ENCODE results near the gene PALS2. TPM values are rescaled to one million over a fixed set of nuclear protein-coding genes. Genes with fewer than 3 reads are reported as not detected.

Gene PALS2
- total RNA-seq, 1 experiment from 2014 or later = 64.6 TPM

DNA sequence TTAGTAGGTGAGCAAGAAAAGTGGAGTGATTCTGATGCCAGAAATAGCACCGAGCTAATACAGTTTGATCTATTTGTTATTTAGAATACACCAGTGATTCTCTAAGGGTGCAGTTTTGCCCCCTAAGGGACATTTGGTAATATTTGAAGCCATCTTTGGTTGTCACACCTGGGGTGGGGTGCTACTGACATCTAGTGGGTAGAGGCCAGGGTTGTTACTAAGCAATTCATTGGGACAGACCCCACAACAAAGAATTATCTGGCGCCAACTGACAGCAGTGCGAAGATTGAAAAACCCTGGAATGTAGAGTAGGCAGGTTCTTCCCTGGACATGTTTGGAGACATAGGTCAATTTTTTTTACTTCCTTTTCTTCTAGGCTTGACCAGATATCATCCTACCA is 14.6 kb downstream of the PALS2 start (continued):
- TF ChIP-seq, protein P1, sequence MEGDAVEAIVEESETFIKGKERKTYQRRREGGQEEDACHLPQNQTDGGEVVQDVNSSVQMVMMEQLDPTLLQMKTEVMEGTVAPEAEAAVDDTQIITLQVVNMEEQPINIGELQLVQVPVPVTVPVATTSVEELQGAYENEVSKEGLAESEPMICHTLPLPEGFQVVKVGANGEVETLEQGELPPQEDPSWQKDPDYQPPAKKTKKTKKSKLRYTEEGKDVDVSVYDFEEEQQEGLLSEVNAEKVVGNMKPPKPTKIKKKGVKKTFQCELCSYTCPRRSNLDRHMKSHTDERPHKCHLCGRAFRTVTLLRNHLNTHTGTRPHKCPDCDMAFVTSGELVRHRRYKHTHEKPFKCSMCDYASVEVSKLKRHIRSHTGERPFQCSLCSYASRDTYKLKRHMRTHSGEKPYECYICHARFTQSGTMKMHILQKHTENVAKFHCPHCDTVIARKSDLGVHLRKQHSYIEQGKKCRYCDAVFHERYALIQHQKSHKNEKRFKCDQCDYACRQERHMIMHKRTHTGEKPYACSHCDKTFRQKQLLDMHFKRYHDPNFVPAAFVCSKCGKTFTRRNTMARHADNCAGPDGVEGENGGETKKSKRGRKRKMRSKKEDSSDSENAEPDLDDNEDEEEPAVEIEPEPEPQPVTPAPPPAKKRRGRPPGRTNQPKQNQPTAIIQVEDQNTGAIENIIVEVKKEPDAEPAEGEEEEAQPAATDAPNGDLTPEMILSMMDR (IDR thresholded peaks at IDR 0.05) = peak; percentile 40; the same call in 1 of the 2 replicates

DNA sequence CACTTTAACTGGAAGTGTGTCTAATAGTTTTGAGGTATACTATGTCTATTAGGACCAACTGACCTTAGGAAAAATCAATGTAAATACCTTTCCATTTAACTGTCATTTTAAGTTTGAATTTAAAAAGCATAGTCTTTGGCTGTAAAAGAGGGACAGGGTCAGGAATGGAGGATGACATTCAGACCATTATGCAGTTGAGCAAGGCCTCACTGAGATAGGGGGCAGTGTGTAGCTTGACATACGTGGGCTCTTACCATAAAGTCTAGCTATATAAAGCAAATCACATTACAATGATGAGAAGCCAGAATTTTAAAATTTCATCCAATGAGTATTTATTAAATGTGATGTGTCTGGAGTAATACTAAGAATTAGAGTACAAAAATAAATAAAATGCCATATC is 17.9 kb downstream of the PALS2 start:
- no peak for TF ChIP-seq ATF1 (CRISPR knock-in tag; IDR thresholded peaks at IDR 0.05)
- TF ChIP-seq, protein P2, sequence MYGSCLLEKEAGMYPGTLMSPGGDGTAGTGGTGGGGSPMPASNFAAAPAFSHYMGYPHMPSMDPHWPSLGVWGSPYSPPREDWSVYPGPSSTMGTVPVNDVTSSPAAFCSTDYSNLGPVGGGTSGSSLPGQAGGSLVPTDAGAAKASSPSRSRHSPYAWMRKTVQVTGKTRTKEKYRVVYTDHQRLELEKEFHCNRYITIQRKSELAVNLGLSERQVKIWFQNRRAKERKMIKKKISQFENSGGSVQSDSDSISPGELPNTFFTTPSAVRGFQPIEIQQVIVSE (CRISPR knock-in tag; IDR thresholded peaks at IDR 0.05; ENCODE audit: borderline replicate concordance) = no peak
- TF ChIP-seq, protein P3, sequence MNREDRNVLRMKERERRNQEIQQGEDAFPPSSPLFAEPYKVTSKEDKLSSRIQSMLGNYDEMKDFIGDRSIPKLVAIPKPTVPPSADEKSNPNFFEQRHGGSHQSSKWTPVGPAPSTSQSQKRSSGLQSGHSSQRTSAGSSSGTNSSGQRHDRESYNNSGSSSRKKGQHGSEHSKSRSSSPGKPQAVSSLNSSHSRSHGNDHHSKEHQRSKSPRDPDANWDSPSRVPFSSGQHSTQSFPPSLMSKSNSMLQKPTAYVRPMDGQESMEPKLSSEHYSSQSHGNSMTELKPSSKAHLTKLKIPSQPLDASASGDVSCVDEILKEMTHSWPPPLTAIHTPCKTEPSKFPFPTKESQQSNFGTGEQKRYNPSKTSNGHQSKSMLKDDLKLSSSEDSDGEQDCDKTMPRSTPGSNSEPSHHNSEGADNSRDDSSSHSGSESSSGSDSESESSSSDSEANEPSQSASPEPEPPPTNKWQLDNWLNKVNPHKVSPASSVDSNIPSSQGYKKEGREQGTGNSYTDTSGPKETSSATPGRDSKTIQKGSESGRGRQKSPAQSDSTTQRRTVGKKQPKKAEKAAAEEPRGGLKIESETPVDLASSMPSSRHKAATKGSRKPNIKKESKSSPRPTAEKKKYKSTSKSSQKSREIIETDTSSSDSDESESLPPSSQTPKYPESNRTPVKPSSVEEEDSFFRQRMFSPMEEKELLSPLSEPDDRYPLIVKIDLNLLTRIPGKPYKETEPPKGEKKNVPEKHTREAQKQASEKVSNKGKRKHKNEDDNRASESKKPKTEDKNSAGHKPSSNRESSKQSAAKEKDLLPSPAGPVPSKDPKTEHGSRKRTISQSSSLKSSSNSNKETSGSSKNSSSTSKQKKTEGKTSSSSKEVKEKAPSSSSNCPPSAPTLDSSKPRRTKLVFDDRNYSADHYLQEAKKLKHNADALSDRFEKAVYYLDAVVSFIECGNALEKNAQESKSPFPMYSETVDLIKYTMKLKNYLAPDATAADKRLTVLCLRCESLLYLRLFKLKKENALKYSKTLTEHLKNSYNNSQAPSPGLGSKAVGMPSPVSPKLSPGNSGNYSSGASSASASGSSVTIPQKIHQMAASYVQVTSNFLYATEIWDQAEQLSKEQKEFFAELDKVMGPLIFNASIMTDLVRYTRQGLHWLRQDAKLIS (CRISPR knock-in tag; IDR thresholded peaks at IDR 0.05; ENCODE audit: borderline replicate concordance) = no peak
- TF ChIP-seq ZBTB21 (CRISPR knock-in tag; IDR thresholded peaks at IDR 0.05; ENCODE audit: borderline replicate concordance) = no peak
- TF ChIP-seq, protein P4, sequence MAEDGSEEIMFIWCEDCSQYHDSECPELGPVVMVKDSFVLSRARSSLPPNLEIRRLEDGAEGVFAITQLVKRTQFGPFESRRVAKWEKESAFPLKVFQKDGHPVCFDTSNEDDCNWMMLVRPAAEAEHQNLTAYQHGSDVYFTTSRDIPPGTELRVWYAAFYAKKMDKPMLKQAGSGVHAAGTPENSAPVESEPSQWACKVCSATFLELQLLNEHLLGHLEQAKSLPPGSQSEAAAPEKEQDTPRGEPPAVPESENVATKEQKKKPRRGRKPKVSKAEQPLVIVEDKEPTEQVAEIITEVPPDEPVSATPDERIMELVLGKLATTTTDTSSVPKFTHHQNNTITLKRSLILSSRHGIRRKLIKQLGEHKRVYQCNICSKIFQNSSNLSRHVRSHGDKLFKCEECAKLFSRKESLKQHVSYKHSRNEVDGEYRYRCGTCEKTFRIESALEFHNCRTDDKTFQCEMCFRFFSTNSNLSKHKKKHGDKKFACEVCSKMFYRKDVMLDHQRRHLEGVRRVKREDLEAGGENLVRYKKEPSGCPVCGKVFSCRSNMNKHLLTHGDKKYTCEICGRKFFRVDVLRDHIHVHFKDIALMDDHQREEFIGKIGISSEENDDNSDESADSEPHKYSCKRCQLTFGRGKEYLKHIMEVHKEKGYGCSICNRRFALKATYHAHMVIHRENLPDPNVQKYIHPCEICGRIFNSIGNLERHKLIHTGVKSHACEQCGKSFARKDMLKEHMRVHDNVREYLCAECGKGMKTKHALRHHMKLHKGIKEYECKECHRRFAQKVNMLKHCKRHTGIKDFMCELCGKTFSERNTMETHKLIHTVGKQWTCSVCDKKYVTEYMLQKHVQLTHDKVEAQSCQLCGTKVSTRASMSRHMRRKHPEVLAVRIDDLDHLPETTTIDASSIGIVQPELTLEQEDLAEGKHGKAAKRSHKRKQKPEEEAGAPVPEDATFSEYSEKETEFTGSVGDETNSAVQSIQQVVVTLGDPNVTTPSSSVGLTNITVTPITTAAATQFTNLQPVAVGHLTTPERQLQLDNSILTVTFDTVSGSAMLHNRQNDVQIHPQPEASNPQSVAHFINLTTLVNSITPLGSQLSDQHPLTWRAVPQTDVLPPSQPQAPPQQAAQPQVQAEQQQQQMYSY (CRISPR knock-in tag; IDR thresholded peaks at IDR 0.05) = no peak
- TF ChIP-seq, protein P5, sequence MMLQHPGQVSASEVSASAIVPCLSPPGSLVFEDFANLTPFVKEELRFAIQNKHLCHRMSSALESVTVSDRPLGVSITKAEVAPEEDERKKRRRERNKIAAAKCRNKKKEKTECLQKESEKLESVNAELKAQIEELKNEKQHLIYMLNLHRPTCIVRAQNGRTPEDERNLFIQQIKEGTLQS (CRISPR knock-in tag; conservative IDR thresholded peaks at IDR 0.05) = no peak
- TF ChIP-seq ZNF396 (CRISPR knock-in tag; IDR thresholded peaks at IDR 0.05; ENCODE audit: borderline replicate concordance) = no peak
- no peak for TF ChIP-seq NFE2L1 (CRISPR knock-in tag; IDR thresholded peaks at IDR 0.05)
- no peak for TF ChIP-seq TP53 (CRISPR knock-in tag; IDR thresholded peaks at IDR 0.05)
- TF ChIP-seq, protein P6, sequence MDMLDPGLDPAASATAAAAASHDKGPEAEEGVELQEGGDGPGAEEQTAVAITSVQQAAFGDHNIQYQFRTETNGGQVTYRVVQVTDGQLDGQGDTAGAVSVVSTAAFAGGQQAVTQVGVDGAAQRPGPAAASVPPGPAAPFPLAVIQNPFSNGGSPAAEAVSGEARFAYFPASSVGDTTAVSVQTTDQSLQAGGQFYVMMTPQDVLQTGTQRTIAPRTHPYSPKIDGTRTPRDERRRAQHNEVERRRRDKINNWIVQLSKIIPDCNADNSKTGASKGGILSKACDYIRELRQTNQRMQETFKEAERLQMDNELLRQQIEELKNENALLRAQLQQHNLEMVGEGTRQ (CRISPR knock-in tag; IDR thresholded peaks at IDR 0.05) = no peak
- ChIA-PET CTCF (interaction anchor here (0.9 to 1.3 kb wide), 7 partner anchors 12 to 210 kb away, joined by 3 to 5 read pairs (median 3); no protein-coding TSS in a partner anchor), POLR2A (no interaction called here)
- no peak overlapping the region for H3K4me3 Mint-ChIP-seq
- H3K9me3 Mint-ChIP-seq = no peaks in the 10 kb centered on the region
- no peaks in the 10 kb centered on the region for H3K27me3 Mint-ChIP-seq (ENCODE audit: low read depth)
- peaks cover 32% of the 10 kb centered on the region for H3K4me1 Mint-ChIP-seq
- ATAC-seq (peak; percentile 56), DNase-seq (ENCODE audit: low spot score) (no peak)
- peaks cover 5% of the 10 kb centered on the region; the same call in 1 of the 2 replicates for H3K36me3 Mint-ChIP-seq
- H3K27ac Mint-ChIP-seq = no peak overlapping the region

All from WTC11 (cell line).